Suppressor macrophage treated with lipopolysaccharide for 4 hours (primary cell): Measurements from ENCODE around the gene DCTN5.

Experiments used
- DNase-seq: peaks from one replicate; pipeline ENCODE4 v3.0.0-alpha.2; 2020

The DCTN5 gene

DNA sequence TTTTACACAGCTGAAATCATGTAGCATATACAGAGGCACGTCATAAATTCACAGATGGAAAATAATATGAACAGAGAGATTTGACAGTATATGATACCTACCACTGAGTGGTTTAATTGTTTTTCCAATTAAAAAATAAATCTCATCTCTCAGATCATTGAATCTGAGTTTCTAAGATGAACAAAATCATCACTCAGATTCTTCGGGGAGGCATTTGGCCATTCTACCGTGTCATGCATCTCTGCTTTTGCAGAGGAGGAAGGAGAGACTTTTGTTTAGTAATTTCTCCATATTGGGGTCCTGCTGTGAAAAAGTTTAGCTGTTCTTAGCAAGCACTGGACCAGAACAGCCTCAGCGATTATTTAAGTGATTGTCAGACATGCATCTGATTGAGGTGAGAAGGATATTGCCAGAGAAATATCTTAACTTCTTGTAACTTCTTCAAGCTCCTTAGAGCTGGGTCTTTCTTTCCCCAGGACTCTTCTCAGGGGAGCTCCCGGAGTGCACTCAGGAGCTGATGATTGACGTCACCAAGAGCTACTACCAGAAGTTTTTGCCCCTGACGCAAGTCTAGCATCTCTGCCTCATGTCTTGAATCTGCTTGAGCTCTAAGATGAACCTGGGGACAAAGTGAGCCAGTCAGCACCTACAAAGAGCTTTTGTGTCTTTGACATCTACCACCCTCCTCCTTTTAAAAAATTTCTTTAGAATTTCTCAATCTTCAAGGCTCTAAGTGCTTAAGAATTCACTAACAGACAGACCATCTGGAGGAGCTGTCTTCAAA lies 25.5 kb downstream of the DCTN5 start:
- no peak for DNase-seq

DNA sequence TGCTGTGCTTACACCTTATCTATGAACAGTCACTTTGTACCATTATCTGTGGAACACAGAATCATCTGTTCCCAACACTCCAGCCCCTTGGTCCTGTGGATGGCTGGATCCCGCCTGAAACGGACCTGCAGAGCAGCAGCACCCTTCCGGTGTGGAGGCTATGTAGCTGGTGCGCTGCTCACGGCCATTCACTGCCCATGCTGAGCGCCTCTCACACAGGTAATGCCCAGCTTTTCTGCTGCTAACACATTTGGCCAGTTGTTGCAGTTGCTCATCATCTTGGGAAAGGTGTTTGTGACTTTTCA lies 26.0 kb downstream of the DCTN5 start:
- DNase-seq = no peak

- no peak for DNase-seq
Measured at GRCh38 chr16:23668225-23668624, 27.0 kb downstream of the DCTN5 start.

DNA sequence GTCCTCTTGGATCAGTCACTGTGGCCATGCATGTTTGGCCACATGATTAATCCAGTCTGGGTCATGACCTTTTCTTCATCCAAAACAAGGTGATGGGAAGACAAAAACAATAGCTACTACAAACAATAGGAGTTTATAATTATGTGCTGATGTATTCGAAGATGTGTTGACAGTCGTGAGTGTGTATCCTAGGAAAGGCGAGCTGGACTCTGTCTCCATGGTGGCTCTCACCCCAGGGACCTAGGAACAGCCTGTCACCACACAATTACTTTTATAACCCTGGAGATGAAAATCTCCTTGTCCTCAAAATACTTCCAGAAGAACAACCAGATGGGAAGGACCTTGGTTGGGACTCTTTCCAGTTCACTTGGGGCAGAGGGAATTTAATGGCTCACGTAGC lies 27.6 kb downstream of the DCTN5 start:
- no peak for DNase-seq

GRCh38 chr16:23670137-23670776 lies 29.0 kb downstream of the DCTN5 start:
- DNase-seq = peak; percentile 20

- no peak for DNase-seq
Measured at GRCh38 chr16:23673971-23674614, 32.8 kb downstream of the DCTN5 start.

GRCh38 chr16:23676924-23677480 lies 35.7 kb downstream of the DCTN5 start:
- DNase-seq = no peak

DNA sequence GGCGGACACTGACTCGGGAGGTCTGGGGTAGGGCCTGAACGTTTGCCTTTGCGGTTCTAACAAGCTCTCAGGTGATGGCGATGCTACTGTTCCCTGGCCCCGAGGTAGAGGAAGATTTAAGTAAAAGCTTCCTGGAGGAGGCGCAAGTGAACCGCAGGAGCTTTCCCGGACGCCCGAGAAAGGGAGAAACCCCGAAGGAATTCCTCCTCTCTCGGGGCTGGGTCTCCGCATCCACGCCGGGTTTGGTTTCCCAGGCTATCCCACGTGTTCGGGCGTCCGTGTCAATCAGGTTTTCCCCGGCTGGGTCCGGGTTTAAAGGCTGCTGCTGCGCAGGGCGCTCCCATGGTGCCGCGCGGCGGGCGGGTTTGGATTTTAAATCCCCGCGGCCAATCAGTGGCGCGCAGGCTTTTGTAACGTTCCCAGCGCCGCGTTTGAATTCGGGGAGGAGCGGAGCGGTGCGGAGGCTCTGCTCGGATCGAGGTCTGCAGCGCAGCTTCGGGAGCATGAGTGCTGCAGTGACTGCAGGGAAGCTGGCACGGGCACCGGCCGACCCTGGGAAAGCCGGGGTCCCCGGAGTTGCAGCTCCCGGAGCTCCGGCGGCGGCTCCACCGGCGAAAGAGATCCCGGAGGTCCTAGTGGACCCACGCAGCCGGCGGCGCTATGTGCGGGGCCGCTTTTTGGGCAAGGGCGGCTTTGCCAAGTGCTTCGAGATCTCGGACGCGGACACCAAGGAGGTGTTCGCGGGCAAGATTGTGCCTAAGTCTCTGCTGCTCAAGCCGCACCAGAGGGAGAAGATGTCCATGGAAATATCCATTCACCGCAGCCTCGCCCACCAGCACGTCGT lies 37.4 kb downstream of the DCTN5 start, which contains the start of gene PLK1:
TSS of gene PLK1 (plus strand) at position 460 of the 844 bp plus-strand sequence. CDS start at position 504, 44 bp downstream.
- peak; percentile 86 for DNase-seq

DNA sequence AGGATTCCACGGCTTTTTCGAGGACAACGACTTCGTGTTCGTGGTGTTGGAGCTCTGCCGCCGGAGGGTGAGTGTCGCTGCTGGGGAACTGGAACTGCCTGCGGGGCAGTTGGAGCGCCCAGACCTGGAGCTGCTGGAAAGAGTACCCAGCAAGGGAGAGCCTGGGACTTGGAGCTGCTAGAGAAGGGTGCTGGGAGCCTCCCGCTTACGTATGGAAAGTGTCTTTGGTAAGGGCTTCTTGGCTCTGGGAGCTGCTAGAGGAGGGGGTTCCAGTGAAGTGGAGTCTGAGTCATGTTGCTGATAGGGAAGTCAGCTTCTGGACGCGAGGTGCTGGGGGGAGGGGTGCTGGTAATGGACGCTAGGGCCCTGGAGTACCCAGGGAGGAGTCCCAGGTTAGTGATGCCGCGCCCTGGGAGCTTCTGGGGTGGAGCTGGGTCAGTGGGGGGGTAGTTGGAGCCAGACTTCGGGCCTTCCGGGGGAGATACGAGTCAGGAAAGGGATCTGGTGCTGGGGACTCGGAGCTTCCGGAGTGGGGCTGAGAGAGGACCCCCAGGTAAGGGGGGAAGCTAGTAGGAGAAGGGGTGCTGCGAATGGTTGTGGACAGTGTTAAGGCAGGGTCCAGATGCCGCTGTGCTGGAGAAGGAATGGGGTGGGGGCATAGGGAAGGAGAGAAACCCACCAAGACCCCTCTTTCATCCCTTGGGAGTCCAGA lies 38.2 kb downstream of the DCTN5 start:
- peak; percentile 35 for DNase-seq

DNA sequence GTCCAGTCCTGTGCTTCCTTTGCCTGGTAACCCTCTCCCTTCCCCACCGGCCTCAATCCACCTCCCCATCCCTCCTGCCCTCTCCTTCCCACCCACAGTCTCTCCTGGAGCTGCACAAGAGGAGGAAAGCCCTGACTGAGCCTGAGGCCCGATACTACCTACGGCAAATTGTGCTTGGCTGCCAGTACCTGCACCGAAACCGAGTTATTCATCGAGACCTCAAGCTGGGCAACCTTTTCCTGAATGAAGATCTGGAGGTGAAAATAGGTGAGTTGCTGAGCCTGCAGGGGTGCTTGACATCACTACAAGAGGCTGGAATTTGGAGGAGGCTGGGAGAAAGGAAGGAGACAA lies 38.7 kb downstream of the DCTN5 start:
- DNase-seq = no peak

DNA sequence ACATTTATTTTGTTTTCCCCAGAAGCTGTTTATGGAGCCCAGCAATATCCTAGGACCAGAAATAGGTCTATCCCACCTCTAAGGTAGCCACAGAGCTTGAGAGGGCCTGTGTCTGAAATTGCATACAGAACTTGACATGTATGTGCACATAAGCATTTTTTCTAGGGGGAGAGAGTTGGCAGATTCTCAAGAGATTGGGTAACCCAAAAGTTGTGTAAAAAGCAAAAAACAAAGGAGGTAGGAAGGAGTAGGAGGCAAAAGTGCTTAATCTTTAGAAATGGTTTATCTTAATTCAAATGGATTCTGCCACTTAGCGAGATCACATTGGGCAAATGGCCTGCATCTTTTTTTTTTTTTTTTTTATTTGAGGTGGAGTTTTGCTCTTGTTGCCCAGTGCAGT lies 40.9 kb downstream of the DCTN5 start:
- DNase-seq = peak; percentile 13

DNA sequence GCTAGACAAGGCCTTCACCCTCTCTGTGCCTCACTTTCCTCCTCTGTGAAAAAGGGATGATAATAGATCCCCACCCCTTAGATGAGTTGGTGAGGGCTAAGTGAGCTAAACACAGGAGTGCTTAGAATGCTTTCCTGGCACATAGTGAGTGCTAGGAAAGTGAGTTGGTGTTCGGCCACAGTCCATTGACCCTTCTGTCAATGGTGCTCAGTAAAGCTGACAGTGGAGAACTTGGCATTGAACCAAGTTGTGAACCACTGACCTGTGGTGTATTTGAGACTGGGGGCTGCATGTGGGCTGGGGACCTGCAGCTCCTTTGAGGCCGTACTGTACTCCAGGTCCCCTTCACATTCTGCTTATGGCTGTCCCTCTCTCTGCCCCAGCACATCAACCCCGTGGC lies 42.2 kb downstream of the DCTN5 start:
- no peak for DNase-seq

GRCh38 chr16:23687034-23687808 lies 46.0 kb downstream of the DCTN5 start:
- DNase-seq = no peak

DNA sequence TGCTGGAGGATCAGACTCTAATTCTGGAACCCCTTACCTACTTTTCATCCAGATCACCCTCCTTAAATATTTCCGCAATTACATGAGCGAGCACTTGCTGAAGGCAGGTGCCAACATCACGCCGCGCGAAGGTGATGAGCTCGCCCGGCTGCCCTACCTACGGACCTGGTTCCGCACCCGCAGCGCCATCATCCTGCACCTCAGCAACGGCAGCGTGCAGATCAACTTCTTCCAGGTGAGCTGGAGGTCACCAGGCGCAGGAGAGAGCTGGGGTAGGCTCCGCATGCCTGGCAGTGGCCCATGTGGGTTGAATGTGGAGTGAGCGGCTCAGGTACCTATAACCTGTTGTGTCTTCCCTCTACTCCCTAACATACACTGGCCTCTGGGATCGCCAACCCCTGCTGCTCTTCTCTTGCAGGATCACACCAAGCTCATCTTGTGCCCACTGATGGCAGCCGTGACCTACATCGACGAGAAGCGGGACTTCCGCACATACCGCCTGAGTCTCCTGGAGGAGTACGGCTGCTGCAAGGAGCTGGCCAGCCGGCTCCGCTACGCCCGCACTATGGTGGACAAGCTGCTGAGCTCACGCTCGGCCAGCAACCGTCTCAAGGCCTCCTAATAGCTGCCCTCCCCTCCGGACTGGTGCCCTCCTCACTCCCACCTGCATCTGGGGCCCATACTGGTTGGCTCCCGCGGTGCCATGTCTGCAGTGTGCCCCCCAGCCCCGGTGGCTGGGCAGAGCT lies 48.3 kb downstream of the DCTN5 start:
- DNase-seq = no peak

DNA sequence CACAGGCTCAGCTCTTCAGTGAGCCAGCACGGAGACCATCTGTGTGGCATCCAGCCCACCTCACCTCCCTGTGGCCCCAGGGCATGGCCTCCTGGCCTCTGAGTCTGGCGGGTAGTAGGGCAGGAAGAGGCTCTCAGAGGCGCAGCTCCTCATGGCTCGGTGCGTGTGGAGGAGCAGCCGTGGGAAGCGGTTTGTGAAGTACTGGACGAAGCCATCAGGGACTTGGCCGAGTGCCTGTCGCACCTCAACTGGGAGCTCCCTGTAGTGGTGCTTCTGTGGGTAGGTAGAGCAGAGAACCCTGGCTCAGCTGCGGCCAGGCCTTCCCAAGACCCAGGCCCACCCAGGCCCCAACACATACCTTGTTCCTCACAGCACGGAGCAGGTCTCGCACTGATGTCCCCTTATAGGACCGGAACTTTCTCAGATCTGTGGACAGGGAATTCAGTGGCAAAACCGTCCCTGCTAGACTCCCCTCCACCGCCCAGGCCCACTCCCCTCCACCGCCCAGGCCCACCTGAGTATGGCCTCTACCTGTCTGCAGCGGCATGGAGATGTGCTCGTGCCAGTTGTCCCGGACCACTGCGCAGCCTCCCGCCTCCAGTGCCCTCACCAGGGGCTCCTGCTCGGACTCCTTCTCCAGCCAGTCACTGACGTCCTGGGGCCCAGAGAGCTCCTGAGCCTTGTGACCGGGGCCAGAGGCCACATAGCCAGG lies 49.7 kb downstream of the DCTN5 start:
- DNase-seq = no peak

DNA sequence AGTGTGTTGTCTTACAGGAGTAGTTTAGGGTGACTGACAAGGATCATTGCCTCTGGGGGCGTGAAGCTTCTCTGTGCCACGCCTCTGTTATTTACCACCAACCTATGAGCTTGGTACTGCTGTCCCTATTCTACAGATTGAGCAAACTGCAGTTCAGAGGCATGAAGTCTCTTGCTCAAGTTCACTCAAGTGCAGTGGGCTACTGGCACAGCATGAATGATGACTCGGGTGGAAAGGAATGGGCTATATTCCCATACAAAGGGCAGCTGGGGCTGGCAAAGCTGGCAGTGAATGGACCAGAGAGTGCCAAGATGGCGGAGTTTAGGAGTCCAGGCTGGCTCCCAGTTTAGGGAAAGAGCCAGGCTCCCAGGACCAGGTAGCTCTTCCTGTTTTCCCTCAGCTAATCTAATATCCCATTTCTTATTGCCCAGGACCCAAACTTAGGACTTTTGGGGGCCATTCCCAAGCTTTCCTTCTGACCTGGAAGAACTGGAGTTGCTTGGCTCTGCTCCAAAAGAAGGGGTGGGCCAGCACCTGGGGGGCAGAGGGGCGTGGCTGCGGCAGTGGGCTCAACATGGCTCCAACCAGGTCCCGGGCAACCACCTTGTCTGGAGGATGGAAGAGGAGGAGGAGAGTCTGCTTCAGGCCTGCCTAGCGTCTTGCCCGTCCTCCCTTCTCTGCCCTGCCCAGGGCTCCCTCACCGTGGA lies 50.4 kb downstream of the DCTN5 start:
- no peak for DNase-seq

DNA sequence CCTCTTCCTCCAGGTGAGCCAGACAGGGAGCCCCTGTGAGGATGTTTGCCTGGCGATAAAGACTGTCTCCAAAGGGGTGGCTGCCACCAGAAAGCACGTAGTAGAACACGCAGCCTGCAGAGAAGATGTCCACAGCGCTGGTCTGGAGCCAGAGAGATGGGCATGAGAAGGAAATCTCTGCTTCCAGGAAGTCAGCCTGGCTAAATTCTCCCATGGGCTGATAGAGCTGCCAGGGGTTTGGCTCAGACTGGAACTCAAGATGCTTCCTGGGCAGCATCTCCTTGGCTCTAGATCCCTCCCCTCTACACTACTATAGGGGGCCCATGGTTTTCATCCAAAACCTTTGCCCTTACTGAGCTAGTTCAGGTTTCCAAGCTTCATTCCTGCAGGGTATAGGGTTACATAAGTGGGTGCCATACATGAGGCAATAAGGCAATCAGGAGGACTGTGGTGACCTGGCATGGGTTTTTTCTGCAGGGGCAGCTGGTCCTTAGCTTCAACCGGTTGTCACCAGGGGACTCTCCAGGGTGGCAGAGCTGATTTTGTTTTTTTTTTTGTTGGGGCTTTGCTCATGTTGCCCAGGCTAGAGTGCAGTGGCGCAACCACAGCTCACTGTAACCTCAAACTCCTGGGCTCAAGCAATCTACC lies 51.0 kb downstream of the DCTN5 start:
- no peak for DNase-seq

- DNase-seq = no peak
Measured at GRCh38 chr16:23694265-23694643, 53.0 kb downstream of the DCTN5 start.
